Keratinocyte (primary cell): Measurements from ENCODE around the gene FGL2. TPM values are rescaled to one million over a fixed set of nuclear protein-coding genes. Genes with fewer than 3 reads are reported as not detected.

Experiments used
- DNase-seq: peaks from one replicate; pipeline ENCODE4 v3.0.0-alpha.2; 2011; ENCODE audit warnings: low read depth, missing footprints, low spot score
- FAIRE-seq: peaks from 2 replicates; lab custom pipeline; 2011; peaks lifted over from hg19 to GRCh38; lab: Jason Lieb, UNC
- H2AFZ ChIP-seq: 2 replicates; pipeline ENCODE4 v1.6.0; 2012; ENCODE audit warnings: low read length, control low read depth, inconsistent platforms; ENCODE audit not compliant: control insufficient read depth
- H3K27ac ChIP-seq: 2 replicates; pipeline ENCODE4 v1.5.1; 2011; ENCODE audit warnings: low read length; ENCODE audit not compliant: control insufficient read depth, insufficient read depth
- H3K27me3 ChIP-seq: 3 replicates; pipeline ENCODE4 v1.6.0; 2011; ENCODE audit warnings: low read length; ENCODE audit not compliant: control insufficient read depth, insufficient read depth; ENCODE audit errors: extremely low read depth
- H3K36me3 ChIP-seq, 2 experiments: 2 replicates in 1 of 2; 3 replicates in 1 of 2; pipeline ENCODE4 v1.5.1; 2011; ENCODE audit warnings: low read length in 2 of 2, mild to moderate bottlenecking in 1 of 2; ENCODE audit not compliant: control insufficient read depth in 2 of 2, insufficient read depth in 2 of 2; ENCODE audit errors: extremely low read depth in 1 of 2
- H3K4me1 ChIP-seq: 3 replicates; pipeline ENCODE4 v1.5.1; 2011; ENCODE audit warnings: low read length; ENCODE audit not compliant: control insufficient read depth, insufficient read depth; ENCODE audit errors: extremely low read depth
- H3K4me2 ChIP-seq: 3 replicates; pipeline ENCODE4 v1.6.0; 2011; ENCODE audit warnings: low read depth, low read length; ENCODE audit not compliant: control insufficient read depth, insufficient read depth; ENCODE audit errors: extremely low read depth
- H3K4me3 ChIP-seq, 3 experiments: fragments of 200-600 bp in 1 of 3; sonication (generic) in 1 of 3; 2 replicates in 2 of 3; 3 replicates in 1 of 3; pipeline ENCODE4 v1.5.1; 2011 to 2016; ENCODE audit warnings: low read length in 3 of 3, mild to moderate bottlenecking in 3 of 3, control low read depth in 2 of 3, inconsistent platforms in 1 of 3, low read depth in 1 of 3, mixed read lengths in 1 of 3, mixed run types in 1 of 3, moderate library complexity in 1 of 3; ENCODE audit not compliant: control insufficient read depth in 2 of 3, insufficient read depth in 2 of 3; ENCODE audit errors: extremely low read depth in 1 of 3
- H3K79me2 ChIP-seq: 2 replicates; pipeline ENCODE4 v1.6.0; 2012; ENCODE audit warnings: low read length; ENCODE audit not compliant: control insufficient read depth, insufficient read depth
- H3K9ac ChIP-seq: 3 replicates; pipeline ENCODE4 v1.6.0; 2011; ENCODE audit warnings: low read length; ENCODE audit not compliant: control insufficient read depth, insufficient read depth; ENCODE audit errors: extremely low read depth
- H3K9me1 ChIP-seq: 3 replicates; pipeline ENCODE4 v1.6.0; 2011; ENCODE audit warnings: low read length; ENCODE audit not compliant: control insufficient read depth, insufficient read depth; ENCODE audit errors: extremely low read depth
- H3K9me3 ChIP-seq: 2 replicates; pipeline ENCODE4 v1.5.1; 2012; ENCODE audit warnings: low read depth, low read length; ENCODE audit not compliant: control insufficient read depth
- H4K20me1 ChIP-seq: 3 replicates; pipeline ENCODE4 v1.6.0; 2011; ENCODE audit warnings: low read length; ENCODE audit not compliant: control insufficient read depth, insufficient read depth; ENCODE audit errors: extremely low read depth
- CTCF ChIP-seq, 3 experiments: IDR thresholded peaks in 1 of 3; conservative IDR thresholded peaks in 1 of 3; optimal IDR thresholded peaks in 1 of 3; 2 replicates in 2 of 3; 3 replicates in 1 of 3; pipeline versions ENCODE3 to v1.5.1; 2011; ENCODE audit warnings: low read length in 3 of 3, mild to moderate bottlenecking in 3 of 3, moderate library complexity in 2 of 3, control low read depth in 1 of 3, inconsistent platforms in 1 of 3; ENCODE audit not compliant: insufficient read depth in 2 of 3; ENCODE audit errors: extremely low read depth in 1 of 3
- EZH2 ChIP-seq: IDR thresholded peaks from one replicate; pipeline ENCODE4 v1.6.1; 2012; ENCODE audit warnings: inconsistent platforms, mild to moderate bottlenecking, low read length, moderate library complexity
- dilution Hi-C: fragments of 300-500 bp; cut with MboI; formaldehyde crosslinking; loops from one replicate; pipeline ENCODE4 v1.7.0; 2020; ENCODE audit warnings: low sequenced_read_pairs; ENCODE audit not compliant: extremely low pct_ligation_motif_present
- polyA plus RNA-seq, 5 experiments: library from polyadenylated mRNA; depleted of rRNA in 3 of 5; stranded (reverse) in 3 of 5; stranded (forward) in 1 of 5; unstranded in 1 of 5; fragments of >200 nt; gene quantifications; 1 replicate in 1 of 5; 2 replicates in 3 of 5; 3 replicates in 1 of 5; pipeline versions ENCODE4 v1.2.1 to v1.2.3, GENCODE V29; 2011 to 2012; ENCODE audit warnings: missing spikeins in 2 of 5, low read depth in 1 of 5, low replicate concordance in 1 of 5

FGL2 gene
- polyA plus RNA-seq, 1 donor (not counting 4 experiments of a cell fraction or from before 2014, with no cell fraction given), result not detected

DNA sequence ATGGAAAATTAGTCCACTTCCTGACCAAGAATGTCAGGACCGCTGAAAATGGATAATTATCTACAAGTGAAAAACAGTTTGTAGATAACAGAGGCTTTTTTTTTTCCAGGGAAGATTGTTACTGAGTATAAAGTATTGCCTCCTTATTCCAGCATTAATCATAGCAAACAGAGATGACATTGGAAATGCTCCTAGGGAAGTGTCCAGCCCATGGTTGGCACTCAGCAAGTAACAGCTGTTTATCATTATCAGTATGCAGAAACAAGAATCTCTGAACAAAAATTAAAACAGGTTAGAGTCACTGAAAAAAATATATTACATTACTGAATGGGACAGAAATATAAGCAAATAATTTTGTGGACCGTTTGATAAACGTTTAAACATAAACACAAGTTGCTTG lies 14.6 kb downstream of the FGL2 start:
- Histone ChIP-seq H3K9me1 (no peaks in the 10 kb centered on the region), H3K79me2 (no peaks in the 10 kb centered on the region), H3K27me3 (no peaks in the 10 kb centered on the region), H3K4me1 (no peaks in the 10 kb centered on the region), H3K9ac (no peak overlapping the region), H3K4me3 (no peak overlapping the region), H3K36me3 (no peaks in the 10 kb centered on the region), H4K20me1 (no peaks in the 10 kb centered on the region), H3K9me3 (no peaks in the 10 kb centered on the region), H3K4me2 (no peak overlapping the region), H2AFZ (no peak overlapping the region), H3K27ac (no peak overlapping the region)
- no peak for TF ChIP-seq CTCF (optimal IDR thresholded peaks at IDR 0.05 in 1 of 3, IDR thresholded peaks at IDR 0.05 in 1 of 3, conservative IDR thresholded peaks at IDR 0.05 in 1 of 3; ENCODE audit: extremely low read depth in 1 of 3, insufficient read depth in 2 of 3, low read length in 3 of 3)
- no peak for TF ChIP-seq EZH2
- dilution Hi-C loops, result no loop called here
- DNase-seq, result no peak
- no peak for FAIRE-seq

DNA sequence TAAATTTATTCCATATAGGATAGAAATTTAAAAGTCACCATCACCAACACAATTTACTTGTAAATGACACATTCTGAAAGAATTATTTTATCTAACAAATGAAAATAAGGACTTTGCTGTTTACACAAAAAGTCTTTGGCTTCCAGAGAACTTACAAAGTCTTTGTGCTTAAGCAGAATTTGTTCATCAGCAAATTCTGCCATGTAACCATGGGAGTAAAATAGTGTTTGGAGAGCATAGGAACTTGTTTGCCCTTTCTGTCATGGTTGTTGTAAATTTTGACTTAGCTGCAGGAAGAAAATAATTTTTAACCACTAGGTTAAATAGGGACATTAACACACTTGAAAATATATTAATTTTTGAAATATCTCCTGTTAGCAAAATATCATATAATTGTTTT lies 15.2 kb downstream of the FGL2 start:
- no peaks in the 10 kb centered on the region for H3K36me3 ChIP-seq
- no peak for TF ChIP-seq EZH2
- TF ChIP-seq CTCF (optimal IDR thresholded peaks at IDR 0.05 in 1 of 3, IDR thresholded peaks at IDR 0.05 in 1 of 3, conservative IDR thresholded peaks at IDR 0.05 in 1 of 3; ENCODE audit: extremely low read depth in 1 of 3, insufficient read depth in 2 of 3, low read length in 3 of 3), result no peak
- no peaks in the 10 kb centered on the region for H3K4me1 ChIP-seq
- FAIRE-seq (no peak), DNase-seq (no peak)
- H3K79me2 ChIP-seq, result no peaks in the 10 kb centered on the region
- H3K9ac ChIP-seq, result no peak overlapping the region
- H3K9me3 ChIP-seq, result no peaks in the 10 kb centered on the region
- H3K27ac ChIP-seq, result no peak overlapping the region
- no peaks in the 10 kb centered on the region for H4K20me1 ChIP-seq
- no peaks in the 10 kb centered on the region for H3K9me1 ChIP-seq
- dilution Hi-C loops, result no loop called here
- no peak overlapping the region for H3K4me3 ChIP-seq
- no peaks in the 10 kb centered on the region for H3K27me3 ChIP-seq
- H2AFZ ChIP-seq, result no peak overlapping the region
- no peak overlapping the region for H3K4me2 ChIP-seq
